Rectal smooth muscle tissue (tissue), 1 donor: Measurements from ENCODE around the gene IFNK.
"Not testable (repeated sequence)": the region's sequence is repeated elsewhere in the genome, so short reads cannot be mapped to it uniquely, and the experiment has no call there.

Source experiments
- H3K27ac ChIP-seq: one replicate; pipeline ENCODE4 v1.7.0; 2013; ENCODE audit warnings: low read depth, low read length, inconsistent platforms
- H3K27me3 ChIP-seq: one replicate; pipeline ENCODE4 v1.7.0; 2013; ENCODE audit warnings: low read length; ENCODE audit not compliant: control insufficient read depth, insufficient read depth
- H3K36me3 ChIP-seq: one replicate; pipeline ENCODE4 v1.7.0; 2013; ENCODE audit warnings: low read length; ENCODE audit not compliant: control insufficient read depth, insufficient read depth
- H3K4me1 ChIP-seq: one replicate; pipeline ENCODE4 v1.7.0; 2013; ENCODE audit warnings: low read length; ENCODE audit not compliant: control insufficient read depth, insufficient read depth
- H3K4me3 ChIP-seq: one replicate; pipeline ENCODE4 v1.7.0; 2013; ENCODE audit warnings: low read length
- H3K9ac ChIP-seq: one replicate; pipeline ENCODE4 v1.7.0; 2013; ENCODE audit warnings: low read length

Gene IFNK

GRCh38 chr9:27495480-27496134 lies 28.5 kb upstream of the IFNK start:
- peaks cover 2% of the 10 kb centered on the region for H3K4me1 ChIP-seq
- H3K27me3 ChIP-seq = no peaks in the 10 kb centered on the region
- H3K27ac ChIP-seq = no peak overlapping the region
- no peaks in the 10 kb centered on the region for H3K36me3 ChIP-seq
- H3K4me3 ChIP-seq = no peak overlapping the region
- H3K9ac ChIP-seq = no peak overlapping the region

DNA sequence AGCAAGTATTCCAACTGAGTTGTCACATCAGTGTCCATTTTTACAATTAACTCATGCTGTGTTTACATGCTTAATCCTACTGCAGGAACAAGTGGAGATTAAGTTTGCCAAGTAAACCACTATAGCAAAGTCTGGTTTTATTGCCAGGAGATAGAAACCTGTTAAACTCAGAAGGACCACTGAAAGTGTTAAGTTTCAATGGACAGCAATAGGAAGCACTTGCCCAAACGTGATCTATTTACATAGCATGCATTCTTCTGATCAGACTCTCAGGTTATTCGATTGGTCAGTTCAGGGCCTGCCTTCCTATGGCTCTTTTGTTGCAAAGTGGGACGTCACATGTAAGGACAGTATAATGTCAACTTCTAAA lies 28.0 kb upstream of the IFNK start:
- H3K27ac ChIP-seq = no peak overlapping the region
- no peak overlapping the region for H3K4me3 ChIP-seq
- H3K36me3 ChIP-seq = no peaks in the 10 kb centered on the region
- H3K27me3 ChIP-seq = no peaks in the 10 kb centered on the region
- H3K4me1 ChIP-seq = peaks cover 2% of the 10 kb centered on the region
- H3K9ac ChIP-seq = no peak overlapping the region

DNA sequence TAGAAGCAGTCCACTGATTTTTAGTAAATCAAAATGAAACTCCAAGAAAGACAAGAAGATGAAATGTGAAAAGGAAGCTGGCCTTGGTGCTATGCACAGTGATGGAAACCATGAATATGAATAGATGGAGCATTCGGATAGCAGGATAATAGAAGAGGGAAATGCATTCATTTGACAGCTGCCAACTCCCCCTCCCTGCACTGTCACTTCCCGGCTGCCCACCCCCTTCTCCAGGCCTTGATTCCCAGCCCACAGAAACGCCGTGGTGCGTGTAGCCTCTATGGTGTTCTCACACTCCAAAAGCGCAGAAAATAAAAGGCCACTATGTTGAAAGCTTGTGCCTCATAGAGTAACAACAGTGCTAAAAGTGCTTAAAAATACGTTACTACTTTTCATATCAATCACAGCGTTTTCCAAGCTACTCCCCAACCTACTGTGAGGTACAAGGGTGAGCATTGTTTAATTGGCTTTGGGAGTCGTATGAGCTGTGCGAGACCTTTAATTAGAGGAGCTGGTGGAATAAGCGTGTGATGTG lies 26.1 kb upstream of the IFNK start:
- H3K27ac ChIP-seq = no peak overlapping the region
- no peaks in the 10 kb centered on the region for H3K36me3 ChIP-seq
- no peaks in the 10 kb centered on the region for H3K27me3 ChIP-seq
- H3K4me3 ChIP-seq = no peak overlapping the region
- H3K4me1 ChIP-seq = peaks cover 2% of the 10 kb centered on the region
- H3K9ac ChIP-seq = no peak overlapping the region

DNA sequence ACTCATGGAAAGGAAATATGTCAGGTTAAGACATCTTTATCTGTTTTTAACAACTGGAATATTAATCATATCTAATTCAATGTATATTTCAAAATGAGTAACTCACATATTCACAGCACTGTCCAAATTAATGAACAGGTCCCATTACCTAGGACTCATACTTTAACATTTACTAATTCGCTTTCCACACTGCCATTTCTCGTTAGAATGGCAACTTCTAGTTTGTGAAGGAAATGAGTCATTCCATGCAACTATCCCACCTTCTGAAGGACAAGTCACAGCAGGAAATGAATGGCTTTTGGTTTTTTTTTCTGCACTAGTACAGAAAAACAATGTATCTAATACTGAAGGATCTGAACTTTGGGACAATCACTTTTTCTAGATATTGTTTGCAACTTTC lies 24.6 kb upstream of the IFNK start:
- no peaks in the 10 kb centered on the region for H3K27me3 ChIP-seq
- H3K27ac ChIP-seq = no peak overlapping the region
- H3K4me1 ChIP-seq = peaks cover 2% of the 10 kb centered on the region
- no peak overlapping the region for H3K9ac ChIP-seq
- no peak overlapping the region for H3K4me3 ChIP-seq
- H3K36me3 ChIP-seq = no peaks in the 10 kb centered on the region

GRCh38 chr9:27500902-27501301 lies 23.2 kb upstream of the IFNK start:
- not testable (repeated sequence) for H3K36me3 ChIP-seq, H3K4me3 ChIP-seq, H3K27ac ChIP-seq, H3K4me1 ChIP-seq, H3K9ac ChIP-seq, H3K27me3 ChIP-seq

GRCh38 chr9:27503623-27504022 lies 20.5 kb upstream of the IFNK start:
- Histone ChIP-seq H3K4me3 (no peak overlapping the region), H3K36me3 (no peaks in the 10 kb centered on the region), H3K27ac (no peak overlapping the region), H3K9ac (no peak overlapping the region), H3K4me1 (no peaks in the 10 kb centered on the region), H3K27me3 (no peaks in the 10 kb centered on the region)

- Histone ChIP-seq H3K4me1 (no peaks in the 10 kb centered on the region), H3K27ac (no peak overlapping the region), H3K36me3 (no peaks in the 10 kb centered on the region), H3K9ac (no peak overlapping the region), H3K4me3 (no peak overlapping the region), H3K27me3 (no peaks in the 10 kb centered on the region)
These were observed 19.8 kb upstream of the IFNK start for GRCh38 chr9:27504259-27504658.

DNA sequence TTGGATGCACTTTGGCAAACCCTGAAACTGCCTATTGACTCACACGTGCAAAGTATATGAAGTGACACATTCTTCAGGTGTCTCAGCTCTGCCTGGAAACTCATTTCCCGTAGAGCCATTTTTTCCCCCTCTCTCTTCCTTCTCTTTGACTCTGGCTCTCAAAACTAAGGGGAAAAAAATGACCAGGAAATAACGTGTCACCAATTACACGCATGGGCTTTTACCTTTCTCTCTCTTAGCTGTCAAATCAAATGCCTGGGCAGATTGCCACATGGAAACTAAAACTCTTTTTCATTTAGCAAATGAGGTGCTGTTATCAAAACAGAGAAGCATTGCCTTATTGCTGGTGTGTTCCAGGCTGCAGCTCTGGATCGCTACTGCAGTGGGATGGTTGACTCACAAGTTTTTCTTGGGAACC lies 18.3 kb upstream of the IFNK start:
- Histone ChIP-seq H3K27ac (no peak overlapping the region), H3K9ac (no peak overlapping the region), H3K4me3 (no peak overlapping the region), H3K27me3 (no peaks in the 10 kb centered on the region), H3K36me3 (no peaks in the 10 kb centered on the region), H3K4me1 (no peaks in the 10 kb centered on the region)

DNA sequence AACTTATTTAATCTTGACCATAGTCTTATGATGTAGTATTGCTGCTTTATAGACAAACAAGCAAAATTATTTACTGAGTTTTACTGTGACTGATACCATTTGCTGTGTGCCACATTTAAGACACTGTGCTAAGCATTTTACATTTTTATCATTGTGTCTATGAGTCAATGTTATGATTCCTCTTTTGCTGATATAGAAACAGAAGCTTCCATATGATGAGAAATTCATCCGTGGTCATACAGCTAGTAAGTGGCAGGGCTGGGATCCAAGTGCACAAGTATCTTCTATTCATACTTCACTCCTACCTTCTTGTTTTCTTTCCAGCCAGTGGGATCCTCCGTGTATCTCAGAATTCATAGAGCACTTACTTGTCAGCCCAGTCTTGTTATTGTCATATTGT lies 17.1 kb upstream of the IFNK start:
- Histone ChIP-seq H3K4me1 (no peaks in the 10 kb centered on the region), H3K27me3 (no peaks in the 10 kb centered on the region), H3K9ac (no peak overlapping the region), H3K4me3 (no peak overlapping the region), H3K36me3 (no peaks in the 10 kb centered on the region), H3K27ac (no peak overlapping the region)

DNA sequence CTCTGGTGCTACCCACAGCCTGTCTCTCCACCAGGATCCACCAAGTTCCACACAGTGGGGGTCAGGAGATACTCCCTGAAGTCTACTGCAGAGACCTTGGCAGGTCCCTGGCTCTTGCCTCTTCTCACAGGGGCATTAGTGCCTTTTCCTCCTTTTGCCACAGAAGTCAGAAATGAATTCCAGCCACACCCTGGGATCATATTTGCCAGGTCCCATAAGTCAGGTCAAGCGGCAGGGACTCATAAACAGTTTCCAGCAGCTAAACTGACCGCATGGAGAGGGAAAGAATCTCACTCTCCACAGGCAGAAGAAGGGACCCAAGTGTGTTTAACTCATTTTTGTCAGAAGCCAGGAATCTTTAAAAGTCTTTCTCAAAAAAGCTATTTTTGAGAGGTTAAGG lies 13.3 kb upstream of the IFNK start:
- no peaks in the 10 kb centered on the region for H3K36me3 ChIP-seq
- no peak overlapping the region for H3K4me3 ChIP-seq
- peaks cover 5% of the 10 kb centered on the region for H3K4me1 ChIP-seq
- no peak overlapping the region for H3K9ac ChIP-seq
- H3K27me3 ChIP-seq = no peaks in the 10 kb centered on the region
- H3K27ac ChIP-seq = no peak overlapping the region

DNA sequence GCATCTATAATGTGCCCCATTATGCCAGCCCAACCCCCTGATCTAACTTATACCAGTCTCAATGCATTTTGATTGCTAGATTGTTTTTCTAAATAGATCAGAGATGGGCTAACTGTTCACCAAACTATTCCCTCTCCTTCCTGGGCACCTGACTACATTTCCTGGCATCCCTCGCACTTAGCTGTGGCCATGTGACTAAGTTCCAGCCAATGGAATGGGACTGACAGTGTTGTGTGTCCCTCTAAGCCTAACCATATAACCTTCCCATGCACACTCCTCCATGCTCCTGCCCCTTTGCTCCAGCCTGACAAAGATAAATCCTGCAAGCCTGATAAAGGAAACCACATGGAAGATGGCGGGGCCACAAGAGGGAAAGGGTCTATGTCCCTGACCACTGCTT lies 12.3 kb upstream of the IFNK start:
- no peak overlapping the region for H3K27ac ChIP-seq
- no peak overlapping the region for H3K9ac ChIP-seq
- H3K4me1 ChIP-seq = peaks cover 5% of the 10 kb centered on the region
- H3K4me3 ChIP-seq = no peak overlapping the region
- H3K27me3 ChIP-seq = no peaks in the 10 kb centered on the region
- H3K36me3 ChIP-seq = no peaks in the 10 kb centered on the region

- H3K9ac ChIP-seq = no peak overlapping the region
- H3K27me3 ChIP-seq = no peaks in the 10 kb centered on the region
- no peaks in the 10 kb centered on the region for H3K36me3 ChIP-seq
- H3K4me1 ChIP-seq = peaks cover 5% of the 10 kb centered on the region
- no peak overlapping the region for H3K27ac ChIP-seq
- H3K4me3 ChIP-seq = no peak overlapping the region
These were observed 9.5 kb upstream of the IFNK start for GRCh38 chr9:27514551-27514950.

DNA sequence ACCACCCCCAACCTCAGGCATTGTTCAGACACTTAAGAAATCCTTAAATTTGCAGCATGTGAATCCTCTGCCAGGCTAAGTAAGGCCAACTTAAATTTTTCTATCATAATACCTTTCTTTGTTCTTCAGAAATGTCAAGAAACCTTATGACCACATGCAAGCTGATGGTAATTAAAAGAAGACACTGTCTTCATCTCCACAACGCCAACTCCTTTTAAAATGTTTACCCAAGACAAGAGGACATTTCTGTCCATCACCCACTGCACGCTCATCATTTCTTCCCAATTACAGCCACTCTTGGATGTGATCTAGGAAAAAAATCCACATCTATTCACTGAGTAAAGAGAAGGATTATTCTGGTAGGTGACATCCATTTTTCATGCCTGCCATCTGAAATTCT lies 6.1 kb upstream of the IFNK start:
- no peaks in the 10 kb centered on the region for H3K27me3 ChIP-seq
- H3K4me3 ChIP-seq = no peak overlapping the region
- no peak overlapping the region for H3K27ac ChIP-seq
- peaks cover 5% of the 10 kb centered on the region for H3K4me1 ChIP-seq
- no peaks in the 10 kb centered on the region for H3K36me3 ChIP-seq
- no peak overlapping the region for H3K9ac ChIP-seq
